Tibial nerve (tissue), 4 donors: ENCODE data around the gene SNAI3.

Experiments
- EP300 ChIP-seq, 2 donors: sonication (generic); formaldehyde crosslinking; IDR thresholded peaks; one replicate each; pipeline ENCODE4 v1.6.1; 2017; ENCODE audit warnings: antibody characterized with exemption in 2 of 2, mild to moderate bottlenecking in 1 of 2
- POLR2A ChIP-seq, 2 donors: fragments of 450-650 bp; IDR thresholded peaks; one replicate each; pipeline ENCODE4 v1.6.1; 2017; ENCODE audit warnings: antibody characterized with exemption in 2 of 2, mild to moderate bottlenecking in 2 of 2, moderate library complexity in 2 of 2
- TF ChIP-seq, protein P1 (sequence below), 5 experiments: fragments of 200-600 bp in 3 of 5; fragments of 450-650 bp in 2 of 5; sonication (generic) in 3 of 5; IDR thresholded peaks; one replicate each; pipeline ENCODE4 v1.5.1; 2016 to 2019; ENCODE audit warnings: antibody characterized with exemption in 5 of 5, mild to moderate bottlenecking in 3 of 5, moderate library complexity in 2 of 5

DNA sequence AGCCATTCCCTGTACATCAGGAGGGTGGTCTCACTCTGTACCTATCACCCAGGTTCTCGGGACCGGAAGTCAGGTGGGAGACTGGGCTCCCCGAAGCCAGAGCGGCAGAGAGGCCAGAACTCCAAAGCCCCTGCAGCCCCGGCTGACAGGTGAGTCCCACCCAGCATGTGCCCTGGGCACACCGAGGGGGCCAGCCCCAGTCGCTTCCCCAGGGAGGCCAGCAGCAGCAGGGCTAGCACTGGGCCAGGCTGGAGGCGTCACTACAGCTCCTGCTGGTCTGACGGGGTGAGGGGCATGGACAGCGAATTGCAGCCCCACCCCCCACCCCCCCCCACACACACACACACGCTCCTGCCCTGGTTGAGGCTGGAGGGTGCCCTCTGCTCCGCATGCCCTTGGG lies 55.9 kb downstream of the SNAI3 start:
- TF ChIP-seq, protein P1, sequence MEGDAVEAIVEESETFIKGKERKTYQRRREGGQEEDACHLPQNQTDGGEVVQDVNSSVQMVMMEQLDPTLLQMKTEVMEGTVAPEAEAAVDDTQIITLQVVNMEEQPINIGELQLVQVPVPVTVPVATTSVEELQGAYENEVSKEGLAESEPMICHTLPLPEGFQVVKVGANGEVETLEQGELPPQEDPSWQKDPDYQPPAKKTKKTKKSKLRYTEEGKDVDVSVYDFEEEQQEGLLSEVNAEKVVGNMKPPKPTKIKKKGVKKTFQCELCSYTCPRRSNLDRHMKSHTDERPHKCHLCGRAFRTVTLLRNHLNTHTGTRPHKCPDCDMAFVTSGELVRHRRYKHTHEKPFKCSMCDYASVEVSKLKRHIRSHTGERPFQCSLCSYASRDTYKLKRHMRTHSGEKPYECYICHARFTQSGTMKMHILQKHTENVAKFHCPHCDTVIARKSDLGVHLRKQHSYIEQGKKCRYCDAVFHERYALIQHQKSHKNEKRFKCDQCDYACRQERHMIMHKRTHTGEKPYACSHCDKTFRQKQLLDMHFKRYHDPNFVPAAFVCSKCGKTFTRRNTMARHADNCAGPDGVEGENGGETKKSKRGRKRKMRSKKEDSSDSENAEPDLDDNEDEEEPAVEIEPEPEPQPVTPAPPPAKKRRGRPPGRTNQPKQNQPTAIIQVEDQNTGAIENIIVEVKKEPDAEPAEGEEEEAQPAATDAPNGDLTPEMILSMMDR (IDR thresholded peaks at IDR 0.05): no peak
- no peak for TF ChIP-seq POLR2A (IDR thresholded peaks at IDR 0.05)
- no peak for TF ChIP-seq EP300 (IDR thresholded peaks at IDR 0.05)
